Measurements from ENCODE around the gene TMEM119.

DNA sequence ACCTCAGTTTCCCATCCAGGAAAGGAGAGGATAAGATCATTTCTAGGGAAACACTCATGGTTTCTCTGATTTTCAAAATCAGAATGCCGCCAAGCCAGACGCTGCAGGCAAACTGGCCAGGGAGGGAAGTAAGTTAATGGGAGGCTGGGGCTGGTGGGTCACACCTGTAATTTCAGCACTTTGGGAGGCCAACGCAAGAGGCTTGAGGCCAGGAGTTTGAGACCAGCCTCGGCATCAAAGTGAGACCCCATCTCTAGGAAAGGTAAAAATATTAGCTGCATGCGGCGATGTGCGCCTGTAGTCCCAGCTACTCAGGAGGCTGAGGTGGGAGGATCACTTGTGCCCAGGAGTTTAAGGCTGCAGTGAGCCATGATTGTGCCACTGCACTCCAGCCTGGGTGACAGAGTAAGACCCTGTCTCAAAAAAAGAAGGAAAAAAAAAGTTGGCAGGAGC is 35.2 kb upstream of the TMEM119 start:
- TF ChIP-seq POLR2A (IDR thresholded peaks at IDR 0.05) (no peak), EP300 (IDR thresholded peaks at IDR 0.05) (no peak)
- TF ChIP-seq, protein P1, sequence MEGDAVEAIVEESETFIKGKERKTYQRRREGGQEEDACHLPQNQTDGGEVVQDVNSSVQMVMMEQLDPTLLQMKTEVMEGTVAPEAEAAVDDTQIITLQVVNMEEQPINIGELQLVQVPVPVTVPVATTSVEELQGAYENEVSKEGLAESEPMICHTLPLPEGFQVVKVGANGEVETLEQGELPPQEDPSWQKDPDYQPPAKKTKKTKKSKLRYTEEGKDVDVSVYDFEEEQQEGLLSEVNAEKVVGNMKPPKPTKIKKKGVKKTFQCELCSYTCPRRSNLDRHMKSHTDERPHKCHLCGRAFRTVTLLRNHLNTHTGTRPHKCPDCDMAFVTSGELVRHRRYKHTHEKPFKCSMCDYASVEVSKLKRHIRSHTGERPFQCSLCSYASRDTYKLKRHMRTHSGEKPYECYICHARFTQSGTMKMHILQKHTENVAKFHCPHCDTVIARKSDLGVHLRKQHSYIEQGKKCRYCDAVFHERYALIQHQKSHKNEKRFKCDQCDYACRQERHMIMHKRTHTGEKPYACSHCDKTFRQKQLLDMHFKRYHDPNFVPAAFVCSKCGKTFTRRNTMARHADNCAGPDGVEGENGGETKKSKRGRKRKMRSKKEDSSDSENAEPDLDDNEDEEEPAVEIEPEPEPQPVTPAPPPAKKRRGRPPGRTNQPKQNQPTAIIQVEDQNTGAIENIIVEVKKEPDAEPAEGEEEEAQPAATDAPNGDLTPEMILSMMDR (IDR thresholded peaks at IDR 0.05): no peak

Measured in ovary (tissue), 3 donors.